BLaER1 treated with 17β-estradiol and CSF1 and Interleukin-3, amounts not matched to agents 10 nM and 100 nM (cell line): ENCODE results near the gene NOP56.
A peak's percentile ranks its signal among the peaks of the same experiment; 100 is the strongest.

Experiments
- H3K27ac ChIP-seq, 11 experiments: shearing (Covaris generic); formaldehyde crosslinking; 2 replicates each; pipeline ENCODE4 v1.8.1; 2022
- H3K27me3 ChIP-seq, 11 experiments: shearing (Covaris generic); formaldehyde crosslinking; 2 replicates each; pipeline ENCODE4 v1.8.1; 2022
- H3K36me3 ChIP-seq, 11 experiments: shearing (Covaris generic); formaldehyde crosslinking; 2 replicates each; pipeline ENCODE4 v1.8.1; 2022
- H3K4me1 ChIP-seq, 10 experiments: shearing (Covaris generic); formaldehyde crosslinking; 2 replicates each; pipeline ENCODE4 v1.8.1; 2022
- H3K4me2 ChIP-seq, 11 experiments: shearing (Covaris generic); formaldehyde crosslinking; 2 replicates each; pipeline ENCODE4 v1.8.1; 2022
- H3K4me3 ChIP-seq, 10 experiments: shearing (Covaris generic); formaldehyde crosslinking; 2 replicates each; pipeline ENCODE4 v1.8.1; 2022
- H3K9ac ChIP-seq, 11 experiments: shearing (Covaris generic); formaldehyde crosslinking; 2 replicates each; pipeline ENCODE4 v1.8.1; 2022
- H3K9me3 ChIP-seq, 11 experiments: shearing (Covaris generic); formaldehyde crosslinking; replicated peaks in 1 of 11; 2 replicates each; pipeline ENCODE4 v1.8.1; 2022
- H4K20me1 ChIP-seq, 11 experiments: shearing (Covaris generic); formaldehyde crosslinking; 2 replicates each; pipeline ENCODE4 v1.8.1; 2022
- Cebpa-rat ChIP-seq, 11 experiments: shearing (Covaris generic); IDR thresholded peaks; 2 replicates each; pipeline ENCODE4 v1.8.1; 2022

The NOP56 gene

DNA sequence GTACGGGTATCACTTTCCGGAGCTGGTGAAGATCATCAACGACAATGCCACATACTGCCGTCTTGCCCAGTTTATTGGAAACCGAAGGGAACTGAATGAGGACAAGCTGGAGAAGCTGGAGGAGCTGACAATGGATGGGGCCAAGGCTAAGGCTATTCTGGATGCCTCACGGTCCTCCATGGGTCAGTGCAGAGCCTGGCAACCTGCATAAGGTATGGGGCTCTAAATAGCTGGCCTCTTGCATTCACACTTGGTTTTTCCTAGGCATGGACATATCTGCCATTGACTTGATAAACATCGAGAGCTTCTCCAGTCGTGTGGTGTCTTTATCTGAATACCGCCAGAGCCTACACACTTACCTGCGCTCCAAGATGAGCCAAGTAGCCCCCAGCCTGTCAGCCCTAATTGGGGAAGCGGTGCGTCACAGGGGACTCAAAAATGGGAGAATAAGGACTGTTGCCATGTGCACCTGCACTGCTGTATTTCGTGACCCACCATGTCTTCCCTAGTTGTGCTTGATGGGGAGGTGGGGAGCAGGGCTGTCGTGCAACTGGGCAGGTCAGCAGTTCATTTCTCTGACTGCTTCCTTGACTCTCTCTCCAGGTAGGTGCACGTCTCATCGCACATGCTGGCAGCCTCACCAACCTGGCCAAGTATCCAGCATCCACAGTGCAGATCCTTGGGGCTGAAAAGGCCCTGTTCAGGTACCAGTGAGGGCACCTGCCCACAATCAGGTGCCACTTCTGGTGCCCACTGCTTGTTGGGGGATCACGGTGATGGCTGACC is 3.1 kb downstream of the NOP56 start:
- H4K20me1 ChIP-seq, result peaks cover 37 to 81% (median 79%) of the 10 kb centered on the region in 11 experiments; a peak in 21 of 22 replicates
- peak overlapping the region; percentile 88 to 99 (median 97); a peak in 21 of 22 replicates for H3K4me2 ChIP-seq
- H3K27me3 ChIP-seq, result no peaks in the 10 kb centered on the region
- H3K36me3 ChIP-seq, result peaks cover 66 to 77% (median 76%) of the 10 kb centered on the region in 11 experiments
- H3K27ac ChIP-seq, result no peak overlapping the region
- H3K9ac ChIP-seq, result peak overlapping the region in 10 of 11 experiments; percentile 36 to 99 (median 91); a peak in 16 of 22 replicates
- H3K4me1 ChIP-seq, result peaks cover 35 to 75% (median 61%) of the 10 kb centered on the region in 10 experiments
- H3K4me3 ChIP-seq, result peak overlapping the region in 8 of 10 experiments; percentile 84 to 100 (median 94); a peak in 15 of 20 replicates
- no peak for TF ChIP-seq Cebpa-rat (IDR thresholded peaks at IDR 0.05)
- H3K9me3 ChIP-seq, result no peaks in the 10 kb centered on the region

DNA sequence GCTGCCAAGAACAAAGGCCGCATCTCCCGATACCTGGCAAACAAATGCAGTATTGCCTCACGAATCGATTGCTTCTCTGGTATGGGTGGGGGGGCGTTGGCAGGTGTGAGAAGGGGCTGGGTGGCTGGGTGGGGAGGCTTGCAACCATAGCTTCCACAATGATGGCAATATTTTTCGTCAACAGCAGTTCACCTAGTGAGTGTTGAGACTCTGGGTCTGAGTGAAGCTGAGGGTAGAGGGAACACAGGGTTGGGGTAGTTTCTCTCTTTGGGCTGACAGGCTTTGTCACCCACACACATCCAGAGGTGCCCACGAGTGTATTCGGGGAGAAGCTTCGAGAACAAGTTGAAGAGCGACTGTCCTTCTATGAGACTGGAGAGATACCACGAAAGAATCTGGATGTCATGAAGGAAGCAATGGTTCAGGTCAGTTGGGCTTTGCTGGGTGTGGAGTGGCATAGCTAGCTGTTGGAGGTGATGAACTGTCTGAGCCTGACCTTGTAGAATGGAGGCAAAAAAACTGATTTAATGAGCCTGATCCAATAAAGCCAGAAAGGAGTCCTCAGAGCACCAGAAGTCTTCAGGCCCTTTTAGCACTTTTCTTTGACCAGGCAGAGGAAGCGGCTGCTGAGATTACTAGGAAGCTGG is 4.2 kb downstream of the NOP56 start:
- H3K27me3 ChIP-seq, result no peaks in the 10 kb centered on the region
- peaks cover 37 to 91% (median 83%) of the 10 kb centered on the region in 11 experiments; a peak in 21 of 22 replicates for H4K20me1 ChIP-seq
- no peaks in the 10 kb centered on the region for H3K9me3 ChIP-seq
- peaks cover 77 to 87% (median 86%) of the 10 kb centered on the region in 11 experiments for H3K36me3 ChIP-seq
- H3K4me2 ChIP-seq, result peak overlapping the region; percentile 72 to 99 (median 97); a peak in 17 of 22 replicates
- H3K9ac ChIP-seq, result peak overlapping the region in 10 of 11 experiments; percentile 4 to 97 (median 70); a peak in 10 of 22 replicates
- no peak overlapping the region for H3K27ac ChIP-seq
- H3K4me1 ChIP-seq, result peaks cover 26 to 73% (median 56%) of the 10 kb centered on the region in 10 experiments
- peak overlapping the region in 2 of 10 experiments; percentile 95 to 96; a peak in 3 of 20 replicates for H3K4me3 ChIP-seq
- no peak for TF ChIP-seq Cebpa-rat (IDR thresholded peaks at IDR 0.05)

DNA sequence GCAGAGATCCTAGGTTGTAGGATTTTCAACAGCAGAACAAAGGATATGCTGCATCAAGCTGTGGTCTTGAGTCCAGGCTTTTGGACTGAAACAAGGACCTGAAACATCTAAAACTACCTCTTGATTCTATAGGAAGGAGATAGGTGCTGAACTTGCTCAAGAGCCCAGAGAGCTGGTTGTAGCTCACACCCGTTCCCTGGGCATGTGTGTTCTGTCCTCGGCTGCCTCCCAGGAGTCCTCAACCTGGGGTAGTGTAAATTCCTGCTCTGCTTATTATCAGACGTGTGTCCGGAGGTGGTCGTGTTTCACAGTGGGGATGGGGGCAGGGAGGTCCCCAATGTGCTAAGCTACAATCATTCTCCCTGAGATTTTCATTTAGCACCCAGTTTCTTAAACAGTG is 4.8 kb downstream of the NOP56 start:
- no peaks in the 10 kb centered on the region for H3K9me3 ChIP-seq
- H3K4me3 ChIP-seq, result no peak overlapping the region
- H4K20me1 ChIP-seq, result peaks cover 37 to 98% (median 83%) of the 10 kb centered on the region in 11 experiments; a peak in 21 of 22 replicates
- no peaks in the 10 kb centered on the region for H3K27me3 ChIP-seq
- no peak for TF ChIP-seq Cebpa-rat (IDR thresholded peaks at IDR 0.05)
- H3K4me2 ChIP-seq, result peak overlapping the region in 10 of 11 experiments; percentile 31 to 98 (median 91); a peak in 15 of 22 replicates
- peak overlapping the region in 10 of 11 experiments; percentile 0 to 90 (median 44); a peak in 9 of 22 replicates for H3K9ac ChIP-seq
- H3K27ac ChIP-seq, result no peak overlapping the region
- peaks cover 83 to 94% (median 93%) of the 10 kb centered on the region in 11 experiments for H3K36me3 ChIP-seq
- H3K4me1 ChIP-seq, result peaks cover 26 to 77% (median 60%) of the 10 kb centered on the region in 10 experiments

DNA sequence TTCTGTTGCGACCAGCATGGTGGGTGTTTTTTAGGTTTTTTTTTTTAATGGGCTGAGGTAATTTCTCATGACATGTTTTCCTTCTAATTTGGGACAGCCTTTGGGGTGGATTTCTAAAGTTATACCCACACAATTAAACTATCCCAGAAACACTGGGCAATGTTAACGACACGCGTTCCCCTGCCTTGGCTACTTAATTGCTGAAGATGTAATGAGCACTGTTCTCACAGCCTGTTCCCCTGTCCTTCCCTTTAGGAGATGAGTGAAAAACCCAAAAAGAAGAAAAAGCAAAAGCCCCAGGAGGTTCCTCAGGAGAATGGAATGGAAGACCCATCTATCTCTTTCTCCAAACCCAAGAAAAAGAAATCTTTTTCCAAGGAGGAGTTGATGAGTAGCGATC is 5.2 kb downstream of the NOP56 start:
- no peak for TF ChIP-seq Cebpa-rat (IDR thresholded peaks at IDR 0.05)
- no peaks in the 10 kb centered on the region for H3K9me3 ChIP-seq
- H4K20me1 ChIP-seq, result peaks cover 37 to 100% (median 82%) of the 10 kb centered on the region in 11 experiments; a peak in 21 of 22 replicates
- H3K4me1 ChIP-seq, result peaks cover 28 to 82% (median 63%) of the 10 kb centered on the region in 10 experiments
- H3K36me3 ChIP-seq, result peaks cover 88 to 98% (median 97%) of the 10 kb centered on the region in 11 experiments
- H3K4me3 ChIP-seq, result no peak overlapping the region
- H3K27me3 ChIP-seq, result no peaks in the 10 kb centered on the region
- H3K4me2 ChIP-seq, result peak overlapping the region in 8 of 11 experiments; percentile 31 to 98 (median 83); a peak in 13 of 22 replicates
- no peak overlapping the region for H3K27ac ChIP-seq
- H3K9ac ChIP-seq, result peak overlapping the region in 7 of 11 experiments; percentile 0 to 90 (median 46); a peak in 5 of 22 replicates

DNA sequence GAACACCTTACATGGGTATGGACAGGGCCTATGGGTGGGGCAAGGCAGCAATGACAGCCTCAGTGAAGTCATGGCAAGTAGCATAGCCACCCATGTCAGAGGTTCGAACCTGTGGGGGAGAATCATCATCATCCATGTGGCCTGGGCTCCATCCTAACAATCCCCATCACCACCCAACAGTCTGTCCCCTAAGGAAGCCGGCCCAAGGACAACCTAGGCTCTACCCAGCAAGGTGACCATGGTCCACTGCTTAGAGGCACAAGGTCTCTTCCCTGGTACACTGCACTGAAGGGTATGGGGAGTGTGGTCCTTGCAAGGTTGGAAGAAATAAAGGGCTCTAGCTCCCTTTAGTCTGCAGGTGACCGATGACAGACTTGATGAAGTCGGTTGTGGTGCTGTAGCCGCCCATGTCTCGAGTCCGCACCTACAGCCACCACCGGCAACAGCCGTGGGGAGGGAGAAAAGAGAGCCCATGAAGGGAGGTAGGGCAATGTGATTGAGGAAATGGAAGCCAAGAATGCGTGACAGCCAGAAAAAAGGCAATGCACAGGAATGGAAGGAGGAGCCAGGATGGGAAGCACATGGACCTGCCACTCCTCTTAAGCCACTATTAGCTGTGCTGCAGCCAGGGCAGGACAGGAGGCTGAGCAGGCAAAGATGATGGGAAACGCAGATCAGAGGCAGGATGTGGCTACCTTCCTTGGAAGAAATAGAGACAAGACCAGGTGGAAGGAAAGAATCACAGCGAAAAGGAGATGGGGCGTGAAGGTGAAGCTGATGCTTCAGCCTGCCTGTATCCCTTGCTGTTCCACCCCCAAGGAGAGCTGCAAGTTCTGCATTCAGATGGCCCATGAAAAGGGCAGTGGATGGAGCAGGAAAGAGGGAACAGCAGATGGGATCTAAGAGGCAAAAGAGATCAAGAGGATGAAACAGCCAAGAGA is 6.3 kb downstream of the NOP56 start:
- Histone ChIP-seq H3K4me2 (peak overlapping the region in 5 of 11 experiments; percentile 10 to 98 (median 56); a peak in 7 of 22 replicates), H3K4me1 (peaks cover 36 to 90% (median 70%) of the 10 kb centered on the region in 10 experiments), H3K36me3 (peaks cover 87 to 95% (median 93%) of the 10 kb centered on the region in 11 experiments), H3K4me3 (no peak overlapping the region), H4K20me1 (peaks cover 33 to 94% (median 72%) of the 10 kb centered on the region in 11 experiments; a peak in 21 of 22 replicates), H3K27ac (no peak overlapping the region), H3K9me3 (no peaks in the 10 kb centered on the region), H3K27me3 (no peaks in the 10 kb centered on the region), H3K9ac (peak overlapping the region in 2 of 11 experiments; percentile 2 to 16; a peak in 2 of 22 replicates)
- TF ChIP-seq Cebpa-rat (IDR thresholded peaks at IDR 0.05), result no peak

DNA sequence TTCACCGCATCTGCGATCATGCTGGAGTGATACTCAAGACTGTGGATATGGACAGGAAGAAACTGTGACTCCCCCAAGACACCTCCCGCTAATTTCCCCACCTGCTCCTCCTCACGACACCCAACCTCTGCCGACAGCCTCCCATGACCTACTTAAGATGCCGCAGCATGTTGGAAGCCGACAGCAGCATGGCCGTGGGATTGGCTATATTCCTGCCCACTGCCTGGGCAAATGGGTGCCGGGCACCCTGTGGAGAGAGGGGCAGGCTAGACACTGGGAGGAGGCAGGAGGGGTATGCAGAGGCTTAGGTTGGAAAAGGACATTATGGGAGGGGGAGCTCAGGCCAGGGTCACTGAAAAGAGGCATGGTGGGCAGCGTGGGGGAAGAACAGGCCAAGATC is 7.1 kb downstream of the NOP56 start:
- Histone ChIP-seq H3K4me1 (peaks cover 30 to 85% (median 65%) of the 10 kb centered on the region in 10 experiments), H3K4me3 (no peak overlapping the region), H3K36me3 (peaks cover 78 to 87% (median 84%) of the 10 kb centered on the region in 11 experiments), H3K9me3 (no peaks in the 10 kb centered on the region), H4K20me1 (peaks cover 24 to 85% (median 63%) of the 10 kb centered on the region in 11 experiments; a peak in 21 of 22 replicates), H3K27ac (no peak overlapping the region), H3K4me2 (no peak overlapping the region), H3K9ac (no peak overlapping the region), H3K27me3 (no peaks in the 10 kb centered on the region)
- TF ChIP-seq Cebpa-rat (IDR thresholded peaks at IDR 0.05), result no peak

DNA sequence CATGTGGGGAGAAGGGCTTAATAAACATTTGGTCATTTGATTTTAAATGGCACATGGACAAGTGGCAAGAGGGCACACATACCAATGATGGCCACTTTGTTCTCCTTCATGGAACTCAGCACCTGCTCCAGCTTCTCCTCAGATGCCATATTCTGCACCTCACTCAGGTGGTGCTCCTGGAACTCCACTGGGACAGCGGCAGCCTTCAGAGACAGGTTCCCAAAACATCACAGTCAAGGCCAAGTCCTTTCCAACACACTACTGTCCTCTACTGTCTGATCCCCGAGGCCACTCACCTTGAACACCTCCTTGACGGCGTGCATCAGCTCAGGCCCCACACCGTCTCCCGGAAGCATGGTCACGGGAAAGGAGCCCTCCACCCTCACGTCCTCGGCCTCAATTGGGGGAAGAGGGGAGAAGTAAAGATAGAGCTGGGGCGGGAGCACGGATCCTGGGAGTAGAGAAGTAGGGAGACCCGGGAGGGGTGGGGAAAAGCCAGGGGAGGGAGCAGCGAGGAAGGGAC is 11.0 kb downstream of the NOP56 start:
- Histone ChIP-seq H3K36me3 (peaks cover 40 to 48% (median 45%) of the 10 kb centered on the region in 11 experiments), H3K27ac (peak overlapping the region; percentile 86 to 99 (median 94); a peak in 21 of 22 replicates), H3K27me3 (no peaks in the 10 kb centered on the region)

More for the DNA sequence above, 11.0 kb downstream of the NOP56 start:
- peaks cover 18 to 53% (median 30%) of the 10 kb centered on the region in 10 experiments for H3K4me1 ChIP-seq
- peaks cover 3 to 46% (median 24%) of the 10 kb centered on the region in 11 experiments; a peak in 21 of 22 replicates for H4K20me1 ChIP-seq
- peak overlapping the region; percentile 85 to 99 (median 92) for H3K4me3 ChIP-seq
- H3K4me2 ChIP-seq, result peak overlapping the region; percentile 84 to 99 (median 98)
- no peak for TF ChIP-seq Cebpa-rat (IDR thresholded peaks at IDR 0.05)
- H3K9ac ChIP-seq, result peak overlapping the region; percentile 85 to 95 (median 92)
- H3K9me3 ChIP-seq, result no peaks in the 10 kb centered on the region
